ENCODE results near the gene KCNJ5. TPM values are rescaled to one million over a fixed set of nuclear protein-coding genes. Genes with fewer than 3 reads are reported as not detected.

KCNJ5 gene
- total RNA-seq (2014; rRNA removed; shearing (Covaris generic)) (not detected in 2 replicates), polyA plus RNA-seq (2016; fragmentation: Nextera tagmentation; extraction: Ambion mirVana) (not detected in 2 replicates)
- long read RNA-seq, result 0 reads

GRCh38 chr11:128890543-128891368, at the start of gene KCNJ5:
KCNJ5 (plus strand) TSS chr11:128891356; CDS start chr11:128911274, 19,918 bp downstream.
- peaks cover 77% of the 10 kb centered on the region for H3K27me3 Mint-ChIP-seq (ENCODE audit: insufficient read depth, low read depth, poor library complexity)
- peak within 1 kb of the TSS; percentile 80 for H2AFZ ChIP-seq

GRCh38 chr11:128841461-128842072, 49.6 kb upstream of the KCNJ5 start:
- Histone ChIP-seq H3K79me2 (replicated peaks; ENCODE audit: insufficient read depth) (no peaks in the 10 kb centered on the region), H3K4me3 (no peak overlapping the region), H3F3A (replicated peaks; ENCODE audit: low read depth) (no peaks in the 10 kb centered on the region), H3K36me3 (ENCODE audit: insufficient read depth) (no peaks in the 10 kb centered on the region), H3K27me3 (ENCODE audit: insufficient read depth) (no peaks in the 10 kb centered on the region), H3K27ac (ENCODE audit: low read depth) (no peak overlapping the region), H2AFZ (no peak overlapping the region; the same call in 1 of the 2 replicates), H4K20me1 (replicated peaks; ENCODE audit: insufficient read depth) (no peaks in the 10 kb centered on the region), H3K4me1 (ENCODE audit: insufficient read depth) (peaks cover 17% of the 10 kb centered on the region), H3K4me2 (no peak overlapping the region), H3K9me2 (ENCODE audit: insufficient read depth) (peaks cover 23% of the 10 kb centered on the region; the same call in 1 of the 2 replicates)
- Mint-ChIP-seq H3K4me3 (no peak overlapping the region), H3K36me3 (ENCODE audit: low read depth) (no peaks in the 10 kb centered on the region), H3K9me3 (no peaks in the 10 kb centered on the region; the same call in 2 of the 3 replicates), H3K27ac (no peak overlapping the region), H3K4me1 (peaks cover 23% of the 10 kb centered on the region), H3K27me3 (ENCODE audit: insufficient read depth, low read depth, poor library complexity) (no peaks in the 10 kb centered on the region)
- ATAC-seq (no peak), DNase-seq (ENCODE audit: low spot score) (no peak)
- TF ChIP-seq ZNF114 (CRISPR knock-in tag; IDR thresholded peaks at IDR 0.05) (no peak), EZH2phosphoT487 (IDR thresholded peaks at IDR 0.05; ENCODE audit: unreplicated experiment) (no peak), REST (IDR thresholded peaks at IDR 0.05; ENCODE audit: unreplicated experiment) (no peak), EZH2 (IDR thresholded peaks at IDR 0.05; ENCODE audit: low read depth, unreplicated experiment) (no peak), NANOG (IDR thresholded peaks at IDR 0.05; ENCODE audit: borderline replicate concordance) (no peak), ZNF331 (CRISPR knock-in tag; IDR thresholded peaks at IDR 0.05; ENCODE audit: low read depth) (no peak), CREB1 (CRISPR knock-in tag; IDR thresholded peaks at IDR 0.05; ENCODE audit: low read depth) (no peak), STAT1 (IDR thresholded peaks at IDR 0.05; ENCODE audit: unreplicated experiment) (no peak), POLR2AphosphoS5 (IDR thresholded peaks at IDR 0.05; ENCODE audit: low read depth) (no peak), JUNB (IDR thresholded peaks at IDR 0.05; ENCODE audit: unreplicated experiment) (no peak)

More at GRCh38 chr11:128890543-128891368, at the start of gene KCNJ5:
- DNase-seq (ENCODE audit: low spot score), result peak; percentile 78
- H3K79me2 ChIP-seq (replicated peaks; ENCODE audit: insufficient read depth), result no peaks in the 10 kb centered on the region
- Mint-ChIP-seq H3K4me1 (peaks cover 49% of the 10 kb centered on the region), H3K27ac (no peak within 1 kb of the TSS), H3K36me3 (ENCODE audit: low read depth) (no peaks in the 10 kb centered on the region; the same call in 2 of the 3 replicates), H3K4me3 (peak within 1 kb of the TSS; percentile 83), H3K9me3 (no peaks in the 10 kb centered on the region; the same call in none of the 3 replicates)
- H3K9me2 ChIP-seq (ENCODE audit: insufficient read depth), result no peaks in the 10 kb centered on the region
- no peak within 1 kb of the TSS for H3K27ac ChIP-seq (ENCODE audit: low read depth)
- no peaks in the 10 kb centered on the region; the same call in 1 of the 2 replicates for H3K36me3 ChIP-seq (ENCODE audit: insufficient read depth)
- H3K27me3 ChIP-seq (ENCODE audit: insufficient read depth), result peaks cover 93% of the 10 kb centered on the region
- peaks cover 3% of the 10 kb centered on the region; the same call in 1 of the 2 replicates for H3F3A ChIP-seq (replicated peaks; ENCODE audit: low read depth)
- peak; percentile 55 for ATAC-seq
- H4K20me1 ChIP-seq (replicated peaks; ENCODE audit: insufficient read depth), result peaks cover 16% of the 10 kb centered on the region; the same call in 1 of the 2 replicates
- TF ChIP-seq EZH2 (IDR thresholded peaks at IDR 0.05; ENCODE audit: low read depth, unreplicated experiment) (peak; percentile 71), JUNB (IDR thresholded peaks at IDR 0.05; ENCODE audit: unreplicated experiment) (no peak)
- peaks cover 29% of the 10 kb centered on the region for H3K4me1 ChIP-seq (ENCODE audit: insufficient read depth)
- peak within 1 kb of the TSS; percentile 73 for H3K4me3 ChIP-seq
- H3K4me2 ChIP-seq, result peak within 1 kb of the TSS; percentile 93

Data from GM23338 (cell line).